SU-DHL-6 (cell line): ENCODE data around the gene KCNN3.

Experiments used
- H2AFZ ChIP-seq: fragments of 200-600 bp; sonication (generic); 2 replicates; pipeline ENCODE4 v1.6.1; 2014; ENCODE audit warnings: low read depth, mild to moderate bottlenecking, moderate library complexity, mixed read lengths, antibody characterized with exemption, low read length; ENCODE audit not compliant: severe bottlenecking
- H3F3A ChIP-seq: fragments of 200-600 bp; shearing (Covaris generic); 2 replicates; pipeline ENCODE4 v1.6.0; 2016; ENCODE audit warnings: antibody characterized with exemption, mild to moderate bottlenecking; ENCODE audit not compliant: insufficient read depth
- H3K27ac ChIP-seq: fragments of 200-600 bp; sonication (generic); 2 replicates; pipeline ENCODE4 v1.5.1; 2016; ENCODE audit warnings: low read depth, mild to moderate bottlenecking, low read length, moderate library complexity, mixed read lengths
- H3K27me3 ChIP-seq: fragments of 200-600 bp; sonication (generic), shearing (Covaris generic); 2 replicates; pipeline ENCODE4 v1.6.0; 2014; ENCODE audit warnings: mild to moderate bottlenecking, low read length
- H3K36me3 ChIP-seq: fragments of 200-600 bp; sonication (generic); 2 replicates; pipeline ENCODE4 v1.6.1; 2014; ENCODE audit warnings: mild to moderate bottlenecking, low read length, mixed read lengths
- H3K4me2 ChIP-seq: fragments of 300-600, 200-600 bp; shearing (Covaris generic), sonication (generic); 2 replicates; pipeline ENCODE4 v1.6.0; 2014; ENCODE audit warnings: low read length, low read depth, mild to moderate bottlenecking; ENCODE audit not compliant: poor library complexity, severe bottlenecking
- H3K4me3 ChIP-seq: fragments of 200-600 bp; sonication (generic); 2 replicates; pipeline ENCODE4 v1.5.1; 2014; ENCODE audit warnings: antibody characterized with exemption, low read length, mild to moderate bottlenecking, mixed read lengths; ENCODE audit not compliant: insufficient read depth, poor library complexity, severe bottlenecking
- H3K79me2 ChIP-seq: fragments of 200-600 bp; sonication (generic); 2 replicates; pipeline ENCODE4 v1.6.1; 2014; ENCODE audit warnings: mild to moderate bottlenecking, low read length, moderate library complexity; ENCODE audit not compliant: insufficient read depth
- H3K9ac ChIP-seq: fragments of 200-600 bp; sonication (generic); 2 replicates; pipeline ENCODE4 v1.7.0; 2014; ENCODE audit warnings: mild to moderate bottlenecking, low read length
- H3K9me2 ChIP-seq: fragments of 200-600 bp; sonication (generic); replicated peaks from 2 replicates; pipeline ENCODE4 v1.6.1; 2014; ENCODE audit warnings: low read length; ENCODE audit not compliant: insufficient read depth
- H3K9me3 ChIP-seq: fragments of 200-600 bp; sonication (generic); 2 replicates; pipeline ENCODE4 v1.6.1; 2014; ENCODE audit warnings: low read length, mixed read lengths; ENCODE audit not compliant: insufficient read depth
- H4K20me1 ChIP-seq: fragments of 200-600 bp; sonication (generic); 2 replicates; pipeline ENCODE4 v1.6.1; 2014; ENCODE audit warnings: low read depth, mild to moderate bottlenecking, antibody characterized with exemption, low read length, moderate library complexity, mixed read lengths
- CTCF ChIP-seq: fragments of 200-600 bp; sonication (generic); IDR thresholded peaks from one replicate; pipeline ENCODE4 v1.5.1; 2017; ENCODE audit warnings: antibody characterized with exemption, mild to moderate bottlenecking, low read length, moderate library complexity; ENCODE audit not compliant: insufficient read depth, poor library complexity, severe bottlenecking
- EZH2phosphoT487 ChIP-seq: fragments of 200-600 bp; sonication (generic), shearing (Covaris generic); conservative IDR thresholded peaks from 2 replicates; pipeline ENCODE4 v1.6.1; 2018; ENCODE audit warnings: mild to moderate bottlenecking, antibody characterized with exemption, low read length, moderate library complexity, mixed read lengths

KCNN3 gene

GRCh38 chr1:154770897-154771594 lies 99.0 kb downstream of the KCNN3 start:
- Histone ChIP-seq H3F3A (no peaks in the 10 kb centered on the region), H3K27ac (no peak overlapping the region), H3K4me3 (no peak overlapping the region), H3K9me2 (no peaks in the 10 kb centered on the region), H3K4me2 (no peak overlapping the region), H2AFZ (no peak overlapping the region), H4K20me1 (no peaks in the 10 kb centered on the region), H3K79me2 (no peaks in the 10 kb centered on the region), H3K36me3 (no peaks in the 10 kb centered on the region), H3K9me3 (no peaks in the 10 kb centered on the region), H3K9ac (no peak overlapping the region), H3K27me3 (no peaks in the 10 kb centered on the region)
- TF ChIP-seq EZH2phosphoT487 = no peak
- TF ChIP-seq CTCF = no peak

GRCh38 chr1:154769193-154769895 lies 100.7 kb downstream of the KCNN3 start:
- Histone ChIP-seq H3K9me2 (no peaks in the 10 kb centered on the region), H3K27ac (no peak overlapping the region), H3K9me3 (no peaks in the 10 kb centered on the region), H3K36me3 (no peaks in the 10 kb centered on the region), H3K4me3 (no peak overlapping the region), H3K79me2 (no peaks in the 10 kb centered on the region), H3K9ac (no peak overlapping the region), H3K27me3 (no peaks in the 10 kb centered on the region), H3K4me2 (no peak overlapping the region), H2AFZ (no peak overlapping the region), H3F3A (no peaks in the 10 kb centered on the region), H4K20me1 (no peaks in the 10 kb centered on the region)
- TF ChIP-seq CTCF (no peak), EZH2phosphoT487 (no peak)

- TF ChIP-seq CTCF = no peak
- no peak for TF ChIP-seq EZH2phosphoT487
- no peak overlapping the region for H3K4me2 ChIP-seq
- no peaks in the 10 kb centered on the region for H3K36me3 ChIP-seq
- no peak overlapping the region for H2AFZ ChIP-seq
- no peaks in the 10 kb centered on the region for H3K9me3 ChIP-seq
- H3K9ac ChIP-seq = no peak overlapping the region
- no peaks in the 10 kb centered on the region for H3K27me3 ChIP-seq
- H3K79me2 ChIP-seq = no peaks in the 10 kb centered on the region
- no peak overlapping the region for H3K27ac ChIP-seq
- no peaks in the 10 kb centered on the region for H3K9me2 ChIP-seq
- no peak overlapping the region for H3K4me3 ChIP-seq
- H4K20me1 ChIP-seq = no peaks in the 10 kb centered on the region
- H3F3A ChIP-seq = no peaks in the 10 kb centered on the region
Measured at GRCh38 chr1:154768456-154769125, 101.5 kb downstream of the KCNN3 start.
